ENCODE results near the gene VIPR2.
A peak's percentile ranks its signal among the peaks of the same experiment; 100 is the strongest.

VIPR2 gene

GRCh38 chr7:159157714-159158113 lies 13.0 kb upstream of the VIPR2 start:
- DNase-seq: no peak

- no peak for DNase-seq
Observed at GRCh38 chr7:159156436-159157245, 12.0 kb upstream of the VIPR2 start.

GRCh38 chr7:159155410-159155809 lies 10.7 kb upstream of the VIPR2 start:
- no peak for DNase-seq

GRCh38 chr7:159154243-159154642 lies 9.6 kb upstream of the VIPR2 start:
- DNase-seq: no peak

- no peak for DNase-seq
Observed at GRCh38 chr7:159153511-159153910, 8.8 kb upstream of the VIPR2 start.

- no peak for DNase-seq
Observed at GRCh38 chr7:159152816-159153215, 8.1 kb upstream of the VIPR2 start.

- DNase-seq: no peak
Observed at GRCh38 chr7:159151231-159151630, 6.6 kb upstream of the VIPR2 start.

GRCh38 chr7:159149488-159149887 lies 4.8 kb upstream of the VIPR2 start:
- no peak for DNase-seq

- DNase-seq: no peak
Observed at GRCh38 chr7:159148430-159149395, 4.0 kb upstream of the VIPR2 start.

- no peak for DNase-seq
Observed at GRCh38 chr7:159147687-159148086, 3.0 kb upstream of the VIPR2 start.

GRCh38 chr7:159147246-159147645 lies 2.6 kb upstream of the VIPR2 start:
- DNase-seq: no peak

GRCh38 chr7:159146084-159146858 lies 1.6 kb upstream of the VIPR2 start:
- no peak for DNase-seq

GRCh38 chr7:159145490-159145855 lies 806 bp upstream of the VIPR2 start:
- DNase-seq: no peak

GRCh38 chr7:159143780-159144757 lies 598 bp downstream of the VIPR2 start:
- DNase-seq: peak; percentile 67

GRCh38 chr7:159142730-159143129 lies 1.9 kb downstream of the VIPR2 start:
- no peak for DNase-seq

GRCh38 chr7:159142199-159142598 lies 2.5 kb downstream of the VIPR2 start:
- DNase-seq: no peak

GRCh38 chr7:159141660-159142059 lies 3.0 kb downstream of the VIPR2 start:
- DNase-seq: no peak

GRCh38 chr7:159141167-159141566 lies 3.5 kb downstream of the VIPR2 start:
- no peak for DNase-seq

- DNase-seq: no peak
Observed at GRCh38 chr7:159140170-159140910, 4.3 kb downstream of the VIPR2 start.

- DNase-seq: no peak
Observed at GRCh38 chr7:159139639-159140038, 5.0 kb downstream of the VIPR2 start.

- DNase-seq: no peak
Observed at GRCh38 chr7:159139202-159139601, 5.5 kb downstream of the VIPR2 start.

Measured in right forelimb (tissue), 1 donor.